Suppressor macrophage (primary cell): Measurements from ENCODE around the gene LIAS.
A peak's percentile ranks its signal among the peaks of the same experiment; 100 is the strongest.
"Not testable (repeated sequence)": the region's sequence is repeated elsewhere in the genome, so short reads cannot be mapped to it uniquely, and the experiment has no call there.

Source experiments
- DNase-seq, 4 experiments: peaks; one replicate each; pipeline ENCODE4 v3.0.0-alpha.2; 2020 to 2022
- total RNA-seq, 17 experiments: gene quantifications; one replicate each; lab custom pipeline; 2026; ENCODE audit warnings: mixed read lengths in 6 of 17, inconsistent platforms in 3 of 17; lab: John Stamatoyannopoulos, UW

The LIAS gene
- 2.9 to 20.9 (median 14.7) reads per million in 17 experiments for total RNA-seq

- DNase-seq, result peak; percentile 98 to 99 (median 99)
Observed at GRCh38 chr4:39458505-39459300, at the start of gene LIAS, which contains the start of gene RPL9. Gene LIAS, plus strand, starts transcription at chr4:39459056. Its CDS starts 62 bp downstream, at chr4:39459118. Gene RPL9, minus strand, starts transcription at chr4:39458922. Its CDS starts 483 bp downstream, at chr4:39458439.

DNA sequence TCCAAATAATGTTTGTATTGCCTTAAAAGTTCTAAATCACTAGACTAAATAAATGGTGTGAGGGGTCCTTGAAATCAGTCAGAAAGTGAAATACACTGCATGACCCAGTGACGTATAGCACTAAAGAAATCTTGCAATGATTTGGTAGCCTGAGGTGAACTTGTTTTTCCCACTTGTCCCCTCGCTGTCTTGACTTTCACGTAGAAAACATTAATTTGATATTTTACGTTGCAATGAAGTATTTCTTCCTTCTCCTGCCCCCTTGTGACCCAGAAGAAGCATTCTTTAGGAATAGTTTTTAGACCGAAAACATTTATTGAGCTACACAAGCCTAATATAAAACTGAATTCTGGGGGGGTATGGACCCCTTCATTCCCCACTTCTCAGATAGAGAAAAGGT, 48.4 kb upstream of the LIAS start:
- DNase-seq, result peak in 1 of 4 experiments; percentile 2

DNA sequence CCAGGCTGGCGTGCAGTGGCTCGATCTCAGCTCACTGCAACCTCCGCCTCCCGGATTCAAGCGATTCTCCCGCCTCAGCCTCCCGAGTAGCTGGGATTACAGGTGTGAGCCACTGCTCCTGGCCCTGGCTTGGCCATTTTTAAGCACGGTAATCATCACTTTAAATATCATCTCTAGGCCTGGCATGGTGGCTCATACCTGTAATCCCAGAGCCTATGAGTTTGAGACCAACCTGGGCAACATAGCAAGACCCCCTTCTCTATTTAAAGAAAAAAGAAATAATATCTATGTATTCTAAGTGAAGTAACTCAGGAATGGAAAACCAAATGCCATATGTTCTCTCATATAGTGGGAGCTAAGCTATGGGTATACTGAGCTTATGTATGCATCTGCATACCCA, 47.3 kb upstream of the LIAS start:
- DNase-seq, result not testable (repeated sequence)

GRCh38 chr4:39415678-39416283, 43.1 kb upstream of the LIAS start:
- peak in 1 of 4 experiments; percentile 14 for DNase-seq

DNA sequence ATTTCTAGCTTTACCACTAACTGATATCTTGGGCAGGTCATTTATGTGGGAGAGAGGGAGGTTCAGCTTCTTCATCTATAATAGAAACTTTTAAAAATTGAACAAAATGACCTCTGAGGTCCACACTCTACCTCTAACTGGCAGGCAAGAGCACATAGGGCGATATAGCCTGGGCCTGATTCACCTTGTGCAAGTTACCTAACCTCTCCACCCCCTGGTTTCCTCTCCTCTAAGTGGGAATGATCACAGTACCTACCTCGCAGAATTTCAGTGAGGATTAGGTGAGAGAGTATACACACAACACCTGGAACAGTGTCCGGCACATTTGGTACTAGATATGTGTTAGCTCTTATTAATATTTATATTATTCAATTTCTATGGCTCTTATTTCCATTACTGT, 36.6 kb upstream of the LIAS start:
- no peak for DNase-seq

DNA sequence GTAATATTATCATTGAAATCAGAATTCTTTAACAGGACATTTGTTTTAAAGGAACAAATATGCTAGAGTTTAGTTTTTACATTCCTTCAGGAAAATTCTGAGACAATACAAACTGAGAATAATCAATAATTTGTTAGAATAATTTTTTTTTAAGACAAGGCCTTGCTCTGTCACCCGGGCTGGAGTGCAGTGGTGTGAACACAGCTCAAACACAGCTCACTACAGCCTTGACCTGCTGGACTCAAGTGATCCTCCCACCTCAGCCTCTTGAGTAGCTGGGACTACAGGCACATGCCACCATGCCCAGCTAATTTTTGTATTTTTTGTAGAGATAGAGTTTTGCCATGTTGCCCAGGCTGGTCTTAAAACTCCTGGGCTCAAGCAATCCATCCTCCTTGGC, 33.6 kb upstream of the LIAS start:
- not testable (repeated sequence) for DNase-seq

GRCh38 chr4:39426728-39427127, 32.1 kb upstream of the LIAS start:
- DNase-seq, result no peak

DNA sequence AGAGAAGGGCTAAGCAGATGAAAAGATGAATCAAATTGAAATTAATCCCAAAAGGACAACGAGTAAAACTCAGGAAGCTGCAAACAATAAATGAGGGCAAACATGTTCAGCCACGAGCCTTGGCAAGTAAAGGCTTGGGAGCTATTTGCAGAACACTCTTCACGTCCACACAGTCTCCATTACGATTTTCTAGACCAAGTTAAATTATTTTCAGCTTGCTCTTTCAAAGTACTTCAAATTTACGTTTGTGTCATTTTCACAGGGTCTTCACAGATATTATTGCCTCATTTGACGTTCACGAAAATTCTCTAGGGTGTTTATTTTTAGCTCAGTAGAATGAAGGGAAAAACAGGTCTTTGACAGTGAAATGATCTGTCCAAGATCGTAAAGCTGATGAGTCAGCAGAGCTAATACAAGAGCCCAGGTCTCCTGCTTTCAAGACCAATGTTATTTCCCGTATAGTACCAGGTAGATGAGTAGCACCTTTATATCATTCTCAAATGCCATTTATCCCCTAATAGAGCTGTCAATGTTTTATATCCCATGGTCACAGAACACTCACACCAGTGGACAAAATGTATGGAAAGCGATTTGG, 31.2 kb upstream of the LIAS start:
- no peak for DNase-seq

DNA sequence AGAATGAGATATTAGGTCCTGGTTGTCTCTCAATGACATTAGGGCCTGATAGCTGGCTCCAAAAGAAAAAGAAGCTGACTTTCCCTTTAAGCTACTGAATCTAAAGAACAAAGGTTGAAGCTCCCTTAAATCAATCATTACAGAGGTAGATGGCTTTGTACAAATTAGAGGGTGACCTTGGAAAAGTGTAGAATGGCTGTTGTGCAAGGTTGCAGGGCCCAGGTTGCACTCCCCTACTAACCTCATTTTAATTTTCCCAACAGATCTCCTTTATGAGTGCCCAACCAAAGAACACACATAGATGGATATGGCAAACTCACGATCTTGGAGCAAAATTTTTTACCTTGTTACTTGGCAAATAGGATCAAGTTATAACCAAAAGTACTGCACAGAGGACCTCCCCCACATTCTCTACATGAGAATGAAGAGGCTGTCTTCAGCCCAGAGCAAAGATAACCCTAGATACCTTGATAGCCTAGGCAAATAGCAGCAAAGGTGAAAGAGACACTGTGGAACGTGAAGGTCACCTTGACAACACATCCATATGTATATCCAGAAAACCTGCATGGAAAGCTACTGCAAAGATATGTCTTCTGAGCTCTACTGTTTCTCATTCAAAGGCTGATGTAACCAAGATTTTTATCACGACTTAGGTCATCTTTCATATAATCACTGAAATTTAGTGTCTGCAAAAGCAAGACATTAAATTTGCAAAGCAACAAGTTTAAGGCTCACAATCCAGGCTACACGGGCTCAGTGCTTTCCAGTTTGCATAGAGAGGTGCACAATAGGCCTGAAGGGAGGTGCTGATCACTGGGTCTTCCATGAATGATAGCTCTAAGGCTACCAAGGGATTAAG, 29.2 kb upstream of the LIAS start:
- DNase-seq, result no peak

GRCh38 chr4:39433878-39434492, 24.9 kb upstream of the LIAS start:
- no peak for DNase-seq

DNA sequence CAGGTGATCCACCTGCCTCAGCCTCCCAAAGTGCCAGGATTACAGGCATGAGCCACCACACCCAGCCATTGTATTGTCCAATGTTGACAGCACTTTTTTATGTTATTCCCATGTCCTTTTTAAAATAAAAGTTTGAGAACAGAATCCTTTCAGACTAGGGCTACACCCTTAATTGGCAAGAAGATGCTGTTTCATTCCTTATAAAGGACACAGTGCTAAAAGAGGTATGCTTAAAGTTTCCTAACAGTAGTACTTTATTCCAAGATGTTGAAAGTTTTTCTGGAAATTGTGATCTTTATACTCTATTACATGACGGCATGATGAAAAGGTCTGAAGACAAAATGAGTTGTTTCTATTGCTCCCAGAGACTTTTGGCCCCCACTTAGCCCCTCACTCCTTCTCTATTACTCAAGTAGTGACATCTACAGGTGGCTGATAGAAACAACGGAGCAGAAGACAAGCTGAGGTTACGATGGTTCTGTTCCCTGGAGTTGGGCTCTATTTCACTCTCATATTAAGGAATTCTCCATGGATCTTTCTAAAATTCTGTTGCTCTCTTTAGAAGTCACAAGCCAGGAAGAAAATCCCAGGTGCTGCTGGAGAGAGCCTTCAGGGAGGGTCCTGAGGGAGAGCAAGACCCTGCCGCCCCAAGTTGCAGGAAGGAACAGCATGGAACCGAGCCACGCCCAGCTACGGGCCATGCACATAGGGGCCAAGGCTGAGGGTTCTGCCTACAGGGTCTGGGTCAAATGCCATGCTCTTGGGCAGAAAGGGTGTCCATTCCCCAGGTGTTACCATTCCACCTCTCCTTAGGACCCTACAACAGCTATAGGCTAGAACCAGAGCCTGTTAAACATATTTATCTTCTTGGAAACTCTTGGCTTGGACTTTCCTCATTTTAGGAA, 22.9 kb upstream of the LIAS start:
- no peak for DNase-seq

DNA sequence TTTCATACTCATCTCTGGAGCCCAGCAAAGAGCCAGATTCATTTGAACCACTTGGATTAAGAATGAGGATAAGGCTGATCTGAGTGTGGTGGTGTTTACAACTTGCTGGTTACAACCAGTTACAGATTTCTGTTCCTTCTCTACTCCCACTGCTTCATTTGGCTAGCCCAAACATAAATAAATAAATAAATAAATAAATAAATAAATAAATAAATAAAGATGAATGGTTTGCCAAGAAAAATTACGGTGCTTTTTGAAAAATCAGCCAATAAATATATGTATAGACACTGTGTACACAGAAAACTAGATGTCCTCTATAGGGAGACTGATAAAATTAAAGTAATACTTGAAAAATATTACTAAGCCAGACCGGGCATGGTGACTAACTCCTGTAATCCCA, 17.3 kb upstream of the LIAS start:
- DNase-seq, result no peak

DNA sequence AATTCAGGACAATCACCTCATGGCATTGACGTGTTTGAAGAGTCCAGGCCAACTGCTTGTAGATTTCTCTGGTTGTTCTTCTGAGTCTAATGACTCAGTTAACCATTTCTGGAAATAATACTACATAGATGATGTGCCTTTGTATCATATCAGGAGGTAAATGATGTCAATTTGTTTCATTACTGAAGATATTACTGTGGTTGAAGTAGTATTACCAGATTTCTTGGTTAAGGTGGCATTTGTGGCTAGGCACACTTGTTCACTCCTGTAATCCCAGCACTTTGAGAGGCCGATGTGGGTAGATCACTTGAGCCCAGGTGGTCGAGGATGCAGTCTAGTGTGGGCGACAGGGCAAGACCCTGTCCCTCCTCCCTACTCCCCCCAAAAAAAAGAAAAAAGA, 15.9 kb upstream of the LIAS start:
- DNase-seq, result no peak

DNA sequence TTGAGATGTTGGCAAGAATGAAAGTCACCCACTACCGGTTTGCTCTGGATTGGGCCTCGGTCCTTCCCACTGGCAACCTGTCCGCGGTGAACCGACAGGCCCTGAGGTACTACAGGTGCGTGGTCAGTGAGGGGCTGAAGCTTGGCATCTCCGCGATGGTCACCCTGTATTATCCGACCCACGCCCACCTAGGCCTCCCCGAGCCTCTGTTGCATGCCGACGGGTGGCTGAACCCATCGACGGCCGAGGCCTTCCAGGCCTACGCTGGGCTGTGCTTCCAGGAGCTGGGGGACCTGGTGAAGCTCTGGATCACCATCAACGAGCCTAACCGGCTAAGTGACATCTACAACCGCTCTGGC, 12.4 kb upstream of the LIAS start:
- DNase-seq, result no peak

DNA sequence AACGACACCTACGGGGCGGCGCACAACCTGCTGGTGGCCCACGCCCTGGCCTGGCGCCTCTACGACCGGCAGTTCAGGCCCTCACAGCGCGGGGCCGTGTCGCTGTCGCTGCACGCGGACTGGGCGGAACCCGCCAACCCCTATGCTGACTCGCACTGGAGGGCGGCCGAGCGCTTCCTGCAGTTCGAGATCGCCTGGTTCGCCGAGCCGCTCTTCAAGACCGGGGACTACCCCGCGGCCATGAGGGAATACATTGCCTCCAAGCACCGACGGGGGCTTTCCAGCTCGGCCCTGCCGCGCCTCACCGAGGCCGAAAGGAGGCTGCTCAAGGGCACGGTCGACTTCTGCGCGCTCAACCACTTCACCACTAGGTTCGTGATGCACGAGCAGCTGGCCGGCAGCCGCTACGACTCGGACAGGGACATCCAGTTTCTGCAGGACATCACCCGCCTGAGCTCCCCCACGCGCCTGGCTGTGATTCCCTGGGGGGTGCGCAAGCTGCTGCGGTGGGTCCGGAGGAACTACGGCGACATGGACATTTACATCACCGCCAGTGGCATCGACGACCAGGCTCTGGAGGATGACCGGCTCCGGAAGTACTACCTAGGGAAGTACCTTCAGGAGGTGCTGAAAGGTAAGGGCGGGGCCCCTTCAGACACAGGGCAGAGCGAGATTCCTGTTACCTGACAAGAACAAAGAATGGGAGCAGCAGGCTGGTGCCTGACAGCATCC, 11.8 kb upstream of the LIAS start:
- peak; percentile 27 to 77 (median 60) for DNase-seq

GRCh38 chr4:39450618-39451017, 8.2 kb upstream of the LIAS start:
- no peak for DNase-seq

GRCh38 chr4:39451423-39452023, 7.3 kb upstream of the LIAS start:
- DNase-seq, result no peak

GRCh38 chr4:39452153-39452859, 6.5 kb upstream of the LIAS start:
- no peak for DNase-seq

GRCh38 chr4:39452860-39453587, 5.8 kb upstream of the LIAS start:
- DNase-seq, result no peak
